HFF-Myc (cell line): ENCODE measurements around the gene MXD1.

Source experiments
- DNase-seq: peaks from one replicate; pipeline ENCODE4 v3.0.0-alpha.2; 2011; ENCODE audit warnings: low read depth; ENCODE audit errors: extremely low read depth
- H3K4me3 ChIP-seq: replicated peaks from 2 replicates; pipeline ENCODE4 v1.5.1; 2011; ENCODE audit warnings: low read depth, mild to moderate bottlenecking, control low read depth, low read length
- TF ChIP-seq, protein P1 (sequence below): IDR thresholded peaks from 2 replicates; pipeline ENCODE4 v1.5.1; 2012; ENCODE audit warnings: mild to moderate bottlenecking, low read depth, low read length, control low read depth; ENCODE audit errors: missing control alignments

The MXD1 gene

DNA sequence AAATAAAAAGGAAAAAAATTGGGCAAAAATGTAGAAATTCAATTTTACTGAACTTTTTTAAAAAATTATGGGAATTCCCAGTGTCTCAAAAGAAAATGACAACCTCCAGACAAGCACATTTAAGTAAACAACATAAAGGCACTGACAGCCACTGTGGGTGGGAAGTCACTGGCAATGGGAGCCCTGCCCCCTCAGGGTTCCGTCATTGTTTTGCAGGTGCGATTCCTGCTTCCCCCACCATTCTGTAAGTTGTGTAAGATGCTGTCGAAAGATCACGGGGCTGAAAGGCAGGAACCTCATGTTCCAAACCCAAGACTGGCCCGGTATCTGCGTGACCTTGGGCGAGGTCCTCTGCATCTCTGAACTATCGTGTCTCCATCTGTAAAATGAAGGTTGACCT lies 62.3 kb downstream of the MXD1 start:
- H3K4me3 ChIP-seq = no peak overlapping the region
- TF ChIP-seq, protein P1, sequence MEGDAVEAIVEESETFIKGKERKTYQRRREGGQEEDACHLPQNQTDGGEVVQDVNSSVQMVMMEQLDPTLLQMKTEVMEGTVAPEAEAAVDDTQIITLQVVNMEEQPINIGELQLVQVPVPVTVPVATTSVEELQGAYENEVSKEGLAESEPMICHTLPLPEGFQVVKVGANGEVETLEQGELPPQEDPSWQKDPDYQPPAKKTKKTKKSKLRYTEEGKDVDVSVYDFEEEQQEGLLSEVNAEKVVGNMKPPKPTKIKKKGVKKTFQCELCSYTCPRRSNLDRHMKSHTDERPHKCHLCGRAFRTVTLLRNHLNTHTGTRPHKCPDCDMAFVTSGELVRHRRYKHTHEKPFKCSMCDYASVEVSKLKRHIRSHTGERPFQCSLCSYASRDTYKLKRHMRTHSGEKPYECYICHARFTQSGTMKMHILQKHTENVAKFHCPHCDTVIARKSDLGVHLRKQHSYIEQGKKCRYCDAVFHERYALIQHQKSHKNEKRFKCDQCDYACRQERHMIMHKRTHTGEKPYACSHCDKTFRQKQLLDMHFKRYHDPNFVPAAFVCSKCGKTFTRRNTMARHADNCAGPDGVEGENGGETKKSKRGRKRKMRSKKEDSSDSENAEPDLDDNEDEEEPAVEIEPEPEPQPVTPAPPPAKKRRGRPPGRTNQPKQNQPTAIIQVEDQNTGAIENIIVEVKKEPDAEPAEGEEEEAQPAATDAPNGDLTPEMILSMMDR = no peak
- no peak for DNase-seq

- TF ChIP-seq, protein P1 = no peak
- DNase-seq = no peak
- H3K4me3 ChIP-seq = no peak overlapping the region
Measured at GRCh38 chr2:69977906-69978482, 63.1 kb downstream of the MXD1 start.

- no peak for DNase-seq
- TF ChIP-seq, protein P1 = no peak
- no peak overlapping the region for H3K4me3 ChIP-seq
Measured at GRCh38 chr2:69979902-69980807, 65.2 kb downstream of the MXD1 start.

GRCh38 chr2:69983392-69983966 lies 68.6 kb downstream of the MXD1 start:
- H3K4me3 ChIP-seq = no peak overlapping the region
- TF ChIP-seq, protein P1 = no peak
- DNase-seq = no peak

DNA sequence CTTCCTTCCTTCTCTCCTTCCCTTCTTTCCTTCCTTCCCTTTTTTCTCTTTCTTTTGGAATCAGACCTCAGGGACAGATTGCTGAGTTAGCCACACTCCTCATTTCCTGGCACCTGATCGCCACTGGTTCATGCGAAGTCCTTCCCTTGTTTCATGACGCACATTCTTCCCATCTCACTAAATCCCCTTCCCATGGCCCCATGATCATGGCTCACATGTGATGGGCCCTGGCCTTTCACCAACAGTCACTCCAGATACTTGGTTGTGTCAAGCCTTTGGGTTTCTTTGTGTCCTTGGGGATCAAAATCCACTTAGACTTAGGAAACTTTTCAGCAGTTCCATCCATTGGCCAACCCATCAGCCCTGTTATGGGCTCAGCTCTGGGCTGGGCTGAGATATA lies 70.3 kb downstream of the MXD1 start:
- DNase-seq = no peak
- H3K4me3 ChIP-seq = no peak overlapping the region
- TF ChIP-seq, protein P1 = no peak

GRCh38 chr2:69985688-69986087 lies 70.8 kb downstream of the MXD1 start:
- H3K4me3 ChIP-seq = no peak overlapping the region
- no peak for DNase-seq
- TF ChIP-seq, protein P1 = no peak
